NCI-H774 (cell line): ENCODE measurements around the gene CTRB2.
"Not testable (repeated sequence)": the region's sequence is repeated elsewhere in the genome, so short reads cannot be mapped to it uniquely, and the experiment has no call there.

Source experiments
- DNase-seq: peaks from one replicate; lab custom pipeline; 2025; lab: John Stamatoyannopoulos, UW

CTRB2 gene

DNA sequence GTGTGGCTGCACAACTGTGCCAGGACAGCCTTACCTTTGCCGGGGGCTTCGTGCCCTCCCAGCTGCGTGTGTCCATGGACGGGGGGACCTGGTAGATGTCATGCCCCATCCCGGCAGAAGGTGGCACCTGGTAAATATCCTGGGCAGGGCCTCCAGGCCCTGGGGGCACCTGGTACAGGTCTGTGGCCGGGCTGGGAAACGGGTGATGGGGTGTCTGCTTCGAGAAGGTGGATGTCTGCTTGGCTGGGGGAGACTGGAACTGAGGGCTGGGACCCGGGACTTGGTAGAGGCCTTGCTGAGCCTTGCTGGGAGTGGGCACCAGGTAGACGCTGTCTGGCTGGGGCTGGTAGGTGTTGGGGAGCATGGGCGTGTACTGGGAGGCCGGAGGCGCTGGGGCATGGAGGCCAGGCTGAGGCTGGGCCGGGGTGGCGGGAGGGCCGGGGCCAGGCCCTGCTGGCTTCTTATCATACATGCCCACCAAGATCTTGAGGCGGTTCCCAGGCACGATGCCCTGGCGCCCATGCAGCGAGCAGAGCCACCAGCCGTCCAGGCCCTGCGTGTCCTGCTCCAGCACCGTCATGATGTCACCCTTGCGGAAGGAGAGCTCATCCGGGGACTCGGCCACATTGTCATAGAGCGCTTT lies 35.6 kb upstream of the CTRB2 start:
- DNase-seq: not testable (repeated sequence)

DNA sequence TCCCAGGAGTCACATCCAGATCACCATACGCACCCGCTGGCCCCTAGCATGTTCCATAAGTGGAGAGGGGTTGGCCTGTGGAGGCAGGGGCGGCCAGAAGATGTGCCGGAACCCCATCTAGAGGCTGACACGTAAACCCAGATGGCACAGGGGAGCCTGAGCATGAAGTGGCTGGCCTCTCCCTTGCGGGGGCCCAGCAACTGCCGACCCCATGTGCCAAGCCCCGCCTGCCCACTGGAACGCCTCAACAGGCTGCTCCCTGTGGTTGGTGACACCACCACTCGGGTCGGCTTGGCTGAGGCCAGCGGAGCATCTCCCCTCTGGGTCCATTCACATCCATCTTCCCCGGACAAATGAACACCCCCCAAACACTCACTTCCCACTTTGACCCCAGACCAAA lies 35.0 kb upstream of the CTRB2 start:
- no peak for DNase-seq

GRCh38 chr16:75241412-75241811 lies 34.5 kb upstream of the CTRB2 start:
- no peak for DNase-seq

DNA sequence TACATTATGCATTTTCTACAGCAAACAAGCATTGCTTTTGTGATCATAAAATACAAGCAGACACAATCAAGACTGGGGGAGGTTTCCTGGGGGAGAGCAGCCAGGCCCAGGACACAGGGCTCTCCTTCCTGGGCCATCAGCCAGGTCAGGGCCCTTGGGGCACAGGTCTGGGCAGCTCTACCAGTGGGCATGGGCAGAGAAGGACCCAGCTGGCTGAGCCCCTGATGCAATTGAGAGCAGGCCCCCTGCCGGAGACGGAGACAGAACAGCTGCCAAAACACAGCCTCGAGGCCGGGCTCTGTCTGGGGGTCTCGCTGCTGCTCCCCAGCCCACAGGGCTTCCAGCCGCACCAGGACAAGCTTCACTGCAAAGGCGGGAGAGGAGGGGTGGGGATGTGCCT lies 33.7 kb upstream of the CTRB2 start:
- not testable (repeated sequence) for DNase-seq

DNA sequence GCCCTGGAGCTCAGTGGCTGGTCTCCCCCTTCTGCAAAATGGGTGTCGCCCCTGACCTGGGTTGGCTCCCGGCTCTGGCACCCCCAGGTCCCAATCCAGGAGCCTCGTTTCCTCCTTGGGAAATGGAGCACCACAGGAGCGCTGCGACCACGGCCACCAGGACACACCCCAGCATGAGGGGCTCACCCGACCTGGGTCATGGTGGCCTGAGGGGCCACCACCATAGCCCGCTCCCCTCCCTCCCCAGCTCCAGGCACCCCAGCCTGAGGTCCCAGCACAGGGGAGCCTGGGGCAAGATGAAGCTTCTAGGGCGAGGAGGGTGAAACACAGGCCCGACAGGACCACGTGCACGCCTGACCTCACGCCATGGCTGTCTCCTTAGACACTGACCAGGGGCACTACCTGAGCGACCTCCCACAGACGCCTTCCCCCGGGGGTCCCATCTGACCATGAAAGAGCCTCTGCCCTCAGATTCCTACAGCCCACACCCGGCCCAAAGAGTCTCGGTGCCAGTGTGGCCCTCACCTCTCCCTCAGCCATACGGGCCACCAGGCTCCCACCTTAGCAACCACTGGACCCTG lies 32.7 kb upstream of the CTRB2 start:
- no peak for DNase-seq

- no peak for DNase-seq
These were observed 32.0 kb upstream of the CTRB2 start for GRCh38 chr16:75238853-75239541.

GRCh38 chr16:75238132-75238852 lies 31.3 kb upstream of the CTRB2 start:
- no peak for DNase-seq

- no peak for DNase-seq
These were observed 30.6 kb upstream of the CTRB2 start for GRCh38 chr16:75237398-75238131.

DNA sequence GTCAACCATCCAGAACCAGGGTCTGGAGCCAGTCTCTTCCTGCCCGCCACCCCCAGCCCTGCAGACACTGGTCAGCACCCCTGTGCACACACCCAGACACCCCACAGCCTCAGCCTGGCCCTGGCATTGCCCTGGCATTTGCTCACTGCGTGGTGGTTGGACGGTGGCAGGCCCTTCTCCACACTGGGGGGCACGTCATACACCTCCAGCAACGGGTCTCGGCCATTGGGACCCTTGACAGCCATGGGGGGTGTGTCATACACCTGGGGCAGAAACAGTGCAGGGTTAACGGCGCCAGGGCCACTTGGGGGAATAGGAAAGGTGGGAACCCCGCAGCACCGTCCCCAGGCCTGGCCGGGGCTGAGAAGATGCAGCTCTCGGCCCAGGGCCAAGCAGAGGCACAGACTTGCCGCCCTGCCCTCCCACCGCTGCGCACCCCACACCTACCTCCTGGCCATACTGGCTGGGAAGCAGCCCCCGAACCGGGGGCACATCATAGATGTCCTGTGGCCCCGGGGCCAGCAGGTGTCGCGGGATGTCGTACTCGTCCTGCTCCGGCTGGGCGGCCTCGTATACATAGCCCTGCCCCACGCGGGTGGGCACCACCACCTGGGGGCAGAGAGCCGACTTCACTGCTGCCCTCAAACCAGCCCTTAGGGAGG lies 29.9 kb upstream of the CTRB2 start:
- DNase-seq: no peak

GRCh38 chr16:75236232-75236631 lies 29.3 kb upstream of the CTRB2 start:
- DNase-seq: no peak

DNA sequence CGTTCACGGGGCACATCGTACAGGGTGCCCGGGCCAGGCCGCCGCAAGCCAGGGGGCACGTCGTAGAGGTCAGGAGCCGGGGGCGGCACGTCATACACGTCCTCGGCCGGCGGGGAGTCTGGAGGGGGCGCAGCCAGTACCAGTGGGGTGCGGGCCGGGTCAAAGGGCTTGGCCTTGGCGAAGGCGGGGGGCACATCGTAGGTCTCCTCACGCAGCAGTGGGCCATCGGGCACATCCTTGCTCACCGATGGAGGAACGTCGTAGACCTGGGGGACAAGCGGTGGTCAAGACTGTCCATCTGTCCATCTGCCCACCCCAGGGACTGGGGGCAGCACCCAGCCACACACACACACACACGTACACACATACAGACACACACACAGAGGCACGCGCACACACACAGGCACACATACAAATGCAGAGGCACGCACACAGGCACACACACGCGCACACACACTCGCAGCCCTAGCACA lies 28.8 kb upstream of the CTRB2 start:
- no peak for DNase-seq

DNA sequence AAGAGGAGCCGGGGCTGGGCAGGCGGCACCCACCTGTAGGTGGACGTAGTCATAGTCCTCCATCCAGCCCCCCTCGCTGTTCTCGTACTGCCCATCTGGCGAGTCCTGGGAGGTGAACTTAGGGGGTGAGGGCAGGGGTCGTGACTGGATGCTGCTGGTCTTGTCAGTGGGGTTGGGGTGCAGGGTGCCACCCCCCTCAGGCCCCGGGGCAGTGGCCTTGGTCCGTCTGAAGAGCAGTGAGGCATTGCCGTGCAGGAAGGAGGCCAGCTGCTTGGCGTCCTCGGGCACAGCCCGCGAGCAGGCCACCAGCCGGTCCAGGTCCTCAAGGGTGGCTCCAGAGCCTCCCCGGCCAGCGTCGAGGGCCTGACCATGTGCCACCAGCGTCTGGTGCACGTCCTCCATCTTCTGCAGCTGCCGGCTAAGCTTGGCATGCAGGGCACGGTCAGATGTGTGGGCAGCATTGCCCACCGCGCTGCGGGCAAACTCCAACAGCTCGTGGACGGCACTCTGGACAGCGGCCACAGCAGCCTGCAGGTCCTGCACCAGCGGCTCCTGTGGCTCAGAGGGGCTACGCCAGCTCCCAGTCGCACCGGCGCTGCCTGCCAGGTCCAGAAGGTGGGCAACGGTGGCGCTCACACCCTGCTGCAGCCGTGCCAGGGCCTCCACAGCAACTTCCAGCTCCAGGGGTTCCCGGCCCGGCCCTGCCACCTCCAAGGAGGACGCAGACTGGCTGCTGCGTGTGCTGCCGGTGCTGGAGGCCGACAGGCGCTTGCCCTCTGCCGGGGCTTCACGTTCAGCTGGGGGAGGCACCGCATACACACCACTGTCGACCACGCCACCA lies 28.1 kb upstream of the CTRB2 start:
- DNase-seq: no peak

DNA sequence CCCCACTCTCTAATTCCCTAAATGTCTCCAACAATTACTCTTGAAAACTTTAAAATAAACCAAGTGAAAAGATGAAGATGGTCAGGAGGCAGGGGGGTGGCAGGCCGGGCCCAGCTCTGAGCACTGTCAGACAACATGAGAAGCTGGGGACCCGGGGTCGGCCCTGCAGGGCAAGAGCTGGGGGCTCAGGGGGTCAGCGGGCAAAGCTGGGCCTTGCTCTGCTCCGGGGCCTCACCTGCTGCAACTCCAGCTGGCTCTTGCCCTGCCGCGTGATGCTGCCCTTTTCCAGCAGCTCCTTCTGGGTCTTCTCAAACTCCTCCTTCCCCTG lies 26.6 kb upstream of the CTRB2 start:
- DNase-seq: no peak

GRCh38 chr16:75231570-75231969 lies 24.6 kb upstream of the CTRB2 start:
- no peak for DNase-seq

DNA sequence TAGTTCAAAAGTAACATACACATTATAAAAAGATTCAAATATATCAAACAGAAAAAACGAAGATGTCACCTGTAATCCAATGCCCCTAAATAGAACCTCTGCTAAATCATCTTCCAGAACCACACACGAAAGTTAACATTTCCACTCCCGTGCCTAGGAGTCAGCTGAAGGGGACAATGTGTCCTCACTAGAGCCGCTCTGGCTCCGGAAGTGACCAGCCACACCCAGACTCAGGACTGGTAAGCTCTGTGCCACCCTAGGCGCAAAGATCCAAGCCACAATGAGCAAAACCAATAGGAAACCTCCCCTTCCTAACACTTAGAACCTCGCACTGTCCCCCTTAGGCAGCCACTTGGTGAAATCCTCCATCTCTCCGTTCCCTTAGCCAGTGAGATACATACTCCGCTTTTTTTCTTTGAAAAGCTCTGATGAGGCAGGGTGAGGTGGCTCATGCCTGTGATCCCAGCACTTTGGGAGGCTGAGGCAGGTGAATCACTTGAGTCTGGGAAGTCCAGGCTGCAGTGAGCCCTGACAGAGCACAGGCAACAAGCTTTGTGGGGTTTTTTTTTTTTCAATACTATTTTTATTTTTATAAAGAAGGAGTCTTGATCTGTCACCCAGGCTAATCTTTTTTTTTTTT lies 23.6 kb upstream of the CTRB2 start:
- DNase-seq: no peak

- DNase-seq: no peak
These were observed 22.4 kb upstream of the CTRB2 start for GRCh38 chr16:75229172-75230031.

DNA sequence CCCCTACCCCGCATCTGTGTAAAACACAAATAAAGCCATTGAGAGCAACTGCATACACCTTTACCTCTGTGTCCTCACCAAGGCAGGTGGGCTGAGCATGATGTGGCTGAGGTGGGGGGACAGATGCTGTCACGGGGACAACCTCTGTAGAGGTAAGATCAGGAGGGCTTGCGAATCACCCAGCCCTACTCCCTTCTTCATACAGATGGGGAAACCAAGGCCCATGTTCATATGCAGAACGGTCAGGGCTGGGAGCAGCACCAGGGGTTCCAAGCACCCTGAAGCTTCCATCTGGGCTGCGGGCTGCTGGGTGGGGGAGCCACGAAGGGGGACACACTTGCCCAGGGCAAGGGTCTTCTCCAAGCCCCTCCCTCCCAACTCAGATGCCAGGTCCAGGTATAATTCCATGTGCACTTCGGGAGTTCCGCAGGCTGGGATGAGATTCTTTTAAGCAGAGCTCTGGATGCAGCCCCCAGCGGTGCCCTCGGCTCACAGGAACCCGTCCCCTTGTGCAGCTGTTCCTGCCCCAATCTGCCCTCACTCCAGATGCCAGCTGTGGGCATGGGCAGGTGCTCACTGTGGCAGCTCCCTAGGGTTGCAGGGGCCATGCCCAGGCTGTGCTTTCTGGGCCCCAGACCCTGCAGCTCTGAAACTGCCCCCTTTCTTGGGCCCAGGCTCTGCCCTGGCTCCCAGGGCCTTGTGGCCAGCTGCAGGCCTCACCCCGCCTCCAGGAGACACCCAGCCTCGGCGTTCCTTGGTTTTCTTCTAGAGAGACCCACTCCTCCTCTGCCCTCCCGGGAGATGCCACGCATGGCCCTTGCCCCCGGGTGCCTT lies 21.4 kb upstream of the CTRB2 start:
- no peak for DNase-seq

GRCh38 chr16:75227361-75228142 lies 20.6 kb upstream of the CTRB2 start:
- no peak for DNase-seq
